Kidney (tissue), 14 donors: ENCODE measurements around the gene RALGAPB. TPM values are rescaled to one million over a fixed set of nuclear protein-coding genes. Genes with fewer than 3 reads are reported as not detected.

Source experiments
- DNase-seq, 5 donors: peaks; one replicate each; pipeline ENCODE4 v3.0.0-alpha.2; 2013 to 2020
- FAIRE-seq: peaks from 2 replicates; lab custom pipeline; 2012; peaks lifted over from hg19 to GRCh38; lab: Jason Lieb, UNC
- H3K27ac ChIP-seq, 2 donors: one replicate each; pipeline ENCODE4 v1.7.0; 2013; ENCODE audit warnings: low read depth in 2 of 2, low read length in 2 of 2, inconsistent platforms in 1 of 2
- H3K27me3 ChIP-seq: one replicate; pipeline ENCODE4 v1.7.1; 2013; ENCODE audit warnings: low read length, inconsistent platforms; ENCODE audit not compliant: control insufficient read depth, insufficient read depth
- H3K36me3 ChIP-seq, 3 donors: one replicate each; pipeline versions ENCODE4 v1.7.0 to v1.7.1; 2013; ENCODE audit warnings: low read length in 3 of 3, control low read depth in 1 of 3, inconsistent platforms in 1 of 3; ENCODE audit not compliant: insufficient read depth in 3 of 3, control insufficient read depth in 2 of 3
- H3K4me1 ChIP-seq, 3 donors: one replicate each; pipeline versions ENCODE4 v1.7.0 to v1.7.1; 2013; ENCODE audit warnings: low read length in 3 of 3, inconsistent platforms in 1 of 3, low read depth in 1 of 3; ENCODE audit not compliant: control insufficient read depth in 2 of 3, insufficient read depth in 2 of 3
- H3K4me3 ChIP-seq, 3 donors: one replicate each; pipeline versions ENCODE4 v1.7.0 to v1.8.1; 2013; ENCODE audit warnings: low read length in 3 of 3, control low read depth in 1 of 3, inconsistent platforms in 1 of 3
- H3K9ac ChIP-seq, 3 donors: one replicate each; pipeline versions ENCODE4 v1.7.0 to v1.7.1; 2013; ENCODE audit warnings: low read length in 3 of 3, control low read depth in 1 of 3, inconsistent platforms in 1 of 3
- H3K9me3 ChIP-seq, 3 donors: one replicate each; pipeline versions ENCODE4 v1.7.0 to v1.7.1; 2013; ENCODE audit warnings: low read length in 3 of 3, control low read depth in 1 of 3, inconsistent platforms in 1 of 3; ENCODE audit not compliant: control insufficient read depth in 2 of 3, insufficient read depth in 1 of 3
- CTCF ChIP-seq: IDR thresholded peaks from 3 replicates; pipeline ENCODE4 v1.5.1; 2012; ENCODE audit warnings: mild to moderate bottlenecking, moderate library complexity, borderline replicate concordance; ENCODE audit not compliant: insufficient read depth; ENCODE audit errors: extremely low read depth
- intact Hi-C: fragments of 100-400 bp; cut with DNase I; formaldehyde crosslinking; loops from one replicate; pipeline ENCODE4 v1.11.1; 2022
- polyA plus RNA-seq: library from polyadenylated mRNA; stranded (reverse); fragments of 350-450 nt; fragmentation: Illumina TruSeq; extraction: RNeasy Lipid Tissue Mini Kit (QIAGEN cat#74804); gene quantifications from one replicate; pipeline ENCODE4 v1.2.3, GENCODE V29; 2014; ENCODE audit warnings: low read depth, low replicate concordance; ENCODE audit not compliant: insufficient read depth
- total RNA-seq: library from RNA; stranded (reverse); fragmentation: NEBNext Ultra II Directional; extraction: Animal tissue kit (Norgen Biotek cat#: 25700); gene quantifications from one replicate; pipeline ENCODE4 v1.2.1, GENCODE V29; 2021
- donor health status: control.
- donor health status: control.
- donor health status: control.
- donor health status: control.
- donor health status: control.
- donor health status: DM: yes; HTN: yes; CAD: no.
- donor health status: Normal renal cell carcinoma (clear cell type).

Gene RALGAPB
- total and polyA plus RNA-seq, 2 donors from 2014 or later, result 9.4 to 43.3 TPM

- H3K9ac ChIP-seq, result no peak overlapping the region
- no peaks in the 10 kb centered on the region for H3K9me3 ChIP-seq
- peaks cover 0 to 8% (median 0%) of the 10 kb centered on the region in 3 donors for H3K4me1 ChIP-seq
- no peaks in the 10 kb centered on the region for H3K27me3 ChIP-seq
- no peak for DNase-seq
- no peak for FAIRE-seq
- H3K36me3 ChIP-seq, result peaks cover 0 to 11% (median 2%) of the 10 kb centered on the region in 3 donors
- H3K27ac ChIP-seq, result no peak overlapping the region
- no peak overlapping the region for H3K4me3 ChIP-seq
- no peak for TF ChIP-seq CTCF
- intact Hi-C loops, result no loop called here
Observed at GRCh38 chr20:38563802-38564431, 91.3 kb downstream of the RALGAPB start.

GRCh38 chr20:38564680-38565079 is 92.0 kb downstream of the RALGAPB start:
- no peak for FAIRE-seq
- H3K27ac ChIP-seq, result no peak overlapping the region
- DNase-seq, result no peak
- intact Hi-C loops, result no loop called here
- peaks cover 0 to 8% (median 0%) of the 10 kb centered on the region in 3 donors for H3K4me1 ChIP-seq
- no peak overlapping the region for H3K4me3 ChIP-seq
- H3K9me3 ChIP-seq, result no peaks in the 10 kb centered on the region
- H3K9ac ChIP-seq, result no peak overlapping the region
- no peaks in the 10 kb centered on the region for H3K27me3 ChIP-seq
- no peak for TF ChIP-seq CTCF
- H3K36me3 ChIP-seq, result peaks cover 0 to 13% (median 3%) of the 10 kb centered on the region in 3 donors

- Histone ChIP-seq H3K27me3 (no peaks in the 10 kb centered on the region), H3K9me3 (no peaks in the 10 kb centered on the region), H3K4me3 (no peak overlapping the region), H3K9ac (no peak overlapping the region), H3K27ac (peak overlapping the region in 1 of 2 donors; percentile 52), H3K36me3 (peaks cover 2 to 15% (median 10%) of the 10 kb centered on the region in 3 donors), H3K4me1 (peaks cover 0 to 8% (median 0%) of the 10 kb centered on the region in 3 donors)
- FAIRE-seq (no peak), DNase-seq (no peak)
- intact Hi-C loops, result no loop called here
- no peak for TF ChIP-seq CTCF
Observed at GRCh38 chr20:38566036-38566598, 93.5 kb downstream of the RALGAPB start.
